Measurements from ENCODE around the gene FOSB. TPM values are rescaled to one million over a fixed set of nuclear protein-coding genes. Genes with fewer than 3 reads are reported as not detected.

The FOSB gene
- total and polyA plus RNA-seq, 9 of the 15 experiments (the other 6 are each of a cell fraction or from before 2014, with no cell fraction given): 0.11 to 2.7 (median 0.73) TPM

- TF ChIP-seq ZFP30 (CRISPR knock-in tag; IDR thresholded peaks at IDR 0.05; ENCODE audit: borderline replicate concordance) (no peak), ESRRA (IDR thresholded peaks at IDR 0.05; ENCODE audit: borderline replicate concordance, low read depth) (peak; percentile 1; the same call in 1 of the 2 replicates), MCM3 (IDR thresholded peaks at IDR 0.05) (no peak), RHOXF2B (CRISPR knock-in tag; conservative IDR thresholded peaks at IDR 0.05) (no peak), ZNF282 (CRISPR knock-in tag; IDR thresholded peaks at IDR 0.05) (no peak), ZNF224 (CRISPR knock-in tag; IDR thresholded peaks at IDR 0.05) (no peak), ARHGAP35 (IDR thresholded peaks at IDR 0.05; ENCODE audit: partially characterized antibody) (no peak), ILF3 (IDR thresholded peaks at IDR 0.05; ENCODE audit: borderline replicate concordance) (no peak; the same call in 1 of the 2 replicates), YY1 (IDR thresholded peaks at IDR 0.05; ENCODE audit: borderline replicate concordance in 1 of 3, control insufficient read depth in 1 of 3, extremely low read depth in 1 of 3, insufficient read depth in 3 of 3, insufficient read length in 1 of 3, insufficient replicate concordance in 2 of 3, low read depth in 1 of 3, low read length in 2 of 3) (peak in 1 of 3 experiments; percentile 37), POLR3A (IDR thresholded peaks at IDR 0.05; ENCODE audit: borderline replicate concordance, extremely low read depth, insufficient read depth, insufficient read length) (no peak), SMAD2 (IDR thresholded peaks at IDR 0.05; ENCODE audit: low read depth, low read length) (no peak), HCFC1 (IDR thresholded peaks at IDR 0.05; ENCODE audit: low read depth, low read length) (peak; percentile 32; the same call in 1 of the 2 replicates), MAZ (CRISPR knock-in tag; conservative IDR thresholded peaks at IDR 0.05 in 1 of 2, IDR thresholded peaks at IDR 0.05 in 1 of 2) (0 out of 4 replicates have a peak, but pooled peaks of 1 of the 2 experiments have one; percentile 5), STAT5B (CRISPR knock-in tag; IDR thresholded peaks at IDR 0.05) (no peak), CHAMP1 (IDR thresholded peaks at IDR 0.05) (no peak), HNRNPLL (IDR thresholded peaks at IDR 0.05; ENCODE audit: low read depth, low read length, poor library complexity, severe bottlenecking) (no peak), ZBTB1 (CRISPR knock-in tag; IDR thresholded peaks at IDR 0.05; ENCODE audit: borderline replicate concordance, low read depth) (no peak), THRAP3 (IDR thresholded peaks at IDR 0.05; ENCODE audit: borderline replicate concordance) (no peak; the same call in 1 of the 2 replicates), MXI1 (IDR thresholded peaks at IDR 0.05; ENCODE audit: low read depth, low read length) (no peak), ZNF830 (CRISPR knock-in tag; IDR thresholded peaks at IDR 0.05) (no peak), CCAR2 (IDR thresholded peaks at IDR 0.05; ENCODE audit: low read depth, low read length) (no peak)
- TF ChIP-seq, protein P1, sequence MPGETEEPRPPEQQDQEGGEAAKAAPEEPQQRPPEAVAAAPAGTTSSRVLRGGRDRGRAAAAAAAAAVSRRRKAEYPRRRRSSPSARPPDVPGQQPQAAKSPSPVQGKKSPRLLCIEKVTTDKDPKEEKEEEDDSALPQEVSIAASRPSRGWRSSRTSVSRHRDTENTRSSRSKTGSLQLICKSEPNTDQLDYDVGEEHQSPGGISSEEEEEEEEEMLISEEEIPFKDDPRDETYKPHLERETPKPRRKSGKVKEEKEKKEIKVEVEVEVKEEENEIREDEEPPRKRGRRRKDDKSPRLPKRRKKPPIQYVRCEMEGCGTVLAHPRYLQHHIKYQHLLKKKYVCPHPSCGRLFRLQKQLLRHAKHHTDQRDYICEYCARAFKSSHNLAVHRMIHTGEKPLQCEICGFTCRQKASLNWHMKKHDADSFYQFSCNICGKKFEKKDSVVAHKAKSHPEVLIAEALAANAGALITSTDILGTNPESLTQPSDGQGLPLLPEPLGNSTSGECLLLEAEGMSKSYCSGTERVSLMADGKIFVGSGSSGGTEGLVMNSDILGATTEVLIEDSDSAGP (CRISPR knock-in tag; IDR thresholded peaks at IDR 0.05): no peak
- TF ChIP-seq, protein P2, sequence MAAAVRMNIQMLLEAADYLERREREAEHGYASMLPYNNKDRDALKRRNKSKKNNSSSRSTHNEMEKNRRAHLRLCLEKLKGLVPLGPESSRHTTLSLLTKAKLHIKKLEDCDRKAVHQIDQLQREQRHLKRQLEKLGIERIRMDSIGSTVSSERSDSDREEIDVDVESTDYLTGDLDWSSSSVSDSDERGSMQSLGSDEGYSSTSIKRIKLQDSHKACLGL (CRISPR knock-in tag; IDR thresholded peaks at IDR 0.05; ENCODE audit: borderline replicate concordance, poor library complexity, severe bottlenecking): no peak
Measured at GRCh38 chr19:45424191-45425058, 43.4 kb upstream of the FOSB start (continued).
